ENCODE data around the gene OLIG2. TPM values are rescaled to one million over a fixed set of nuclear protein-coding genes. Genes with fewer than 3 reads are reported as not detected.

OLIG2 gene
- total RNA-seq, 2 experiments from 2014 or later: not detected

- no peak for TF ChIP-seq EZH2phosphoT487 (IDR thresholded peaks at IDR 0.05; ENCODE audit: borderline replicate concordance, low read depth, low read length)
- TF ChIP-seq CTCF (conservative IDR thresholded peaks at IDR 0.05; ENCODE audit: low read length): no peak
- no peak overlapping the region for H2AFZ ChIP-seq (ENCODE audit: low read length)
- no TSS peak for BruUV-seq (replicated peaks)
- POLR2A ChIA-PET: no interaction called here
- no peaks in the 10 kb centered on the region for H4K20me1 ChIP-seq (ENCODE audit: insufficient read depth, low read length)
- H3K4me2 ChIP-seq (ENCODE audit: low read length): no peak overlapping the region
- H3K27ac ChIP-seq (ENCODE audit: low read depth, low read length, poor library complexity, severe bottlenecking): no peak overlapping the region
- CTCF ChIA-PET (ENCODE audit: unreplicated experiment): no interaction called here
- H3K9me3 ChIP-seq (ENCODE audit: low read length): no peaks in the 10 kb centered on the region
- intact Hi-C loops (cut with micrococcal nuclease; ENCODE audit: unreplicated experiment): loop anchor here (10.0 kb wide), 1 partner anchor 453 kb away; no protein-coding TSS in a partner anchor
- no peaks in the 10 kb centered on the region for H3K79me2 ChIP-seq (ENCODE audit: insufficient read depth, low read depth, low read length)
- no peak for DNase-seq (ENCODE audit: low spot score)
- no peaks in the 10 kb centered on the region for H3K4me1 ChIP-seq (ENCODE audit: insufficient read depth, low read length, poor library complexity, severe bottlenecking)
- no peaks in the 10 kb centered on the region for H3K9me2 ChIP-seq (ENCODE audit: insufficient read depth, low read length)
- H3K4me3 ChIP-seq (ENCODE audit: low read depth, low read length, poor library complexity, severe bottlenecking): no peak overlapping the region
- no peaks in the 10 kb centered on the region for H3K36me3 ChIP-seq (ENCODE audit: insufficient read depth, low read length)
Measured at GRCh38 chr21:32991361-32991760, 34.4 kb upstream of the OLIG2 start.

GRCh38 chr21:32993894-32994293 is 31.8 kb upstream of the OLIG2 start:
- no peaks in the 10 kb centered on the region for H3K9me2 ChIP-seq (ENCODE audit: insufficient read depth, low read length)
- H4K20me1 ChIP-seq (ENCODE audit: insufficient read depth, low read length): no peaks in the 10 kb centered on the region
- intact Hi-C loops (cut with micrococcal nuclease; ENCODE audit: unreplicated experiment): loop anchor here (2.0 to 10.0 kb wide), 2 partner anchors 205 to 451 kb away; no protein-coding TSS in a partner anchor
- no peak overlapping the region for H3K4me3 ChIP-seq (ENCODE audit: low read depth, low read length, poor library complexity, severe bottlenecking)
- H3K4me1 ChIP-seq (ENCODE audit: insufficient read depth, low read length, poor library complexity, severe bottlenecking): no peaks in the 10 kb centered on the region
- ChIA-PET CTCF (ENCODE audit: unreplicated experiment) (no interaction called here), POLR2A (interaction anchor here (0.6 kb wide), 1 partner anchor 39 kb away, joined by 4 read pairs; no protein-coding TSS in a partner anchor)
- TF ChIP-seq CTCF (conservative IDR thresholded peaks at IDR 0.05; ENCODE audit: low read length) (no peak), EZH2phosphoT487 (IDR thresholded peaks at IDR 0.05; ENCODE audit: borderline replicate concordance, low read depth, low read length) (no peak)
- H3K79me2 ChIP-seq (ENCODE audit: insufficient read depth, low read depth, low read length): no peaks in the 10 kb centered on the region
- DNase-seq (ENCODE audit: low spot score): no peak
- H2AFZ ChIP-seq (ENCODE audit: low read length): no peak overlapping the region
- H3K27ac ChIP-seq (ENCODE audit: low read depth, low read length, poor library complexity, severe bottlenecking): no peak overlapping the region
- no peak overlapping the region for H3K4me2 ChIP-seq (ENCODE audit: low read length)
- no peaks in the 10 kb centered on the region for H3K36me3 ChIP-seq (ENCODE audit: insufficient read depth, low read length)
- no peaks in the 10 kb centered on the region for H3K9me3 ChIP-seq (ENCODE audit: low read length)
- BruUV-seq (replicated peaks): no TSS peak

- POLR2A ChIA-PET: interaction anchor here (0.5 to 0.6 kb wide), 2 partner anchors 39 to 709 kb away, joined by 3 to 4 read pairs; no protein-coding TSS in a partner anchor
- intact Hi-C loops (cut with micrococcal nuclease; ENCODE audit: unreplicated experiment): loop anchor here (2.0 to 10.0 kb wide), 2 partner anchors 204 to 450 kb away; no protein-coding TSS in a partner anchor
Measured at GRCh38 chr21:32994305-32994704, 31.4 kb upstream of the OLIG2 start.

More at GRCh38 chr21:32994305-32994704, 31.4 kb upstream of the OLIG2 start:
- no TSS peak for BruUV-seq (replicated peaks)
- H3K9me3 ChIP-seq (ENCODE audit: low read length): no peaks in the 10 kb centered on the region
- TF ChIP-seq CTCF (conservative IDR thresholded peaks at IDR 0.05; ENCODE audit: low read length) (peak; percentile 71), EZH2phosphoT487 (IDR thresholded peaks at IDR 0.05; ENCODE audit: borderline replicate concordance, low read depth, low read length) (no peak)
- H3K4me1 ChIP-seq (ENCODE audit: insufficient read depth, low read length, poor library complexity, severe bottlenecking): no peaks in the 10 kb centered on the region
- DNase-seq (ENCODE audit: low spot score): peak; percentile 18
- no peak overlapping the region for H3K4me3 ChIP-seq (ENCODE audit: low read depth, low read length, poor library complexity, severe bottlenecking)
- CTCF ChIA-PET (ENCODE audit: unreplicated experiment): no interaction called here
- no peak overlapping the region for H3K27ac ChIP-seq (ENCODE audit: low read depth, low read length, poor library complexity, severe bottlenecking)
- H3K79me2 ChIP-seq (ENCODE audit: insufficient read depth, low read depth, low read length): no peaks in the 10 kb centered on the region
- H4K20me1 ChIP-seq (ENCODE audit: insufficient read depth, low read length): no peaks in the 10 kb centered on the region
- no peaks in the 10 kb centered on the region for H3K36me3 ChIP-seq (ENCODE audit: insufficient read depth, low read length)
- H3K9me2 ChIP-seq (ENCODE audit: insufficient read depth, low read length): no peaks in the 10 kb centered on the region
- H2AFZ ChIP-seq (ENCODE audit: low read length): no peak overlapping the region
- H3K4me2 ChIP-seq (ENCODE audit: low read length): no peak overlapping the region

Measured in OCI-LY7 (cell line).